Hematopoietic multipotent progenitor cell treated with erythropoietin and hydrocortisone succinate and interleukin-3 and kit ligand, for 17 days (in vitro differentiated cells): Measurements from ENCODE around the gene BCAP29.

Experiments used
- DNase-seq: peaks from one replicate; pipeline ENCODE4 v3.0.0-alpha.2; 2015; ENCODE audit warnings: low spot score

Gene BCAP29

GRCh38 chr7:107582875-107583274, 2.8 kb downstream of the BCAP29 start:
- peak; percentile 37 for DNase-seq

GRCh38 chr7:107584716-107585115, 4.7 kb downstream of the BCAP29 start:
- DNase-seq: no peak

GRCh38 chr7:107588529-107589130, 8.6 kb downstream of the BCAP29 start:
- no peak for DNase-seq

- no peak for DNase-seq
Measured at GRCh38 chr7:107591421-107591820, 11.4 kb downstream of the BCAP29 start.

GRCh38 chr7:107592361-107593024, 12.4 kb downstream of the BCAP29 start:
- DNase-seq: no peak

GRCh38 chr7:107593025-107593410, 13.0 kb downstream of the BCAP29 start:
- DNase-seq: no peak

GRCh38 chr7:107594961-107595737, 15.1 kb downstream of the BCAP29 start:
- DNase-seq: no peak

GRCh38 chr7:107596881-107597581, 17.0 kb downstream of the BCAP29 start:
- DNase-seq: no peak

GRCh38 chr7:107597582-107597916, 17.5 kb downstream of the BCAP29 start:
- no peak for DNase-seq

- no peak for DNase-seq
Measured at GRCh38 chr7:107597953-107598352, 17.9 kb downstream of the BCAP29 start.

GRCh38 chr7:107599262-107599661, 19.2 kb downstream of the BCAP29 start:
- no peak for DNase-seq

GRCh38 chr7:107600816-107601215, 20.8 kb downstream of the BCAP29 start:
- no peak for DNase-seq

GRCh38 chr7:107605218-107605815, 25.3 kb downstream of the BCAP29 start:
- DNase-seq: no peak

GRCh38 chr7:107606303-107606702, 26.3 kb downstream of the BCAP29 start:
- no peak for DNase-seq

- DNase-seq: no peak
Measured at GRCh38 chr7:107609811-107610261, 29.8 kb downstream of the BCAP29 start.

GRCh38 chr7:107610323-107610722, 30.3 kb downstream of the BCAP29 start:
- no peak for DNase-seq

- no peak for DNase-seq
Measured at GRCh38 chr7:107613439-107613838, 33.4 kb downstream of the BCAP29 start.

- DNase-seq: no peak
Measured at GRCh38 chr7:107613948-107614347, 33.9 kb downstream of the BCAP29 start.

- DNase-seq: no peak
Measured at GRCh38 chr7:107614425-107614824, 34.4 kb downstream of the BCAP29 start.

GRCh38 chr7:107615910-107616680, 36.0 kb downstream of the BCAP29 start:
- DNase-seq: no peak

- DNase-seq: no peak
Measured at GRCh38 chr7:107622429-107622828, 42.4 kb downstream of the BCAP29 start.
